ENCODE data around the gene DPM2.
A peak's percentile ranks its signal among the peaks of the same experiment; 100 is the strongest.

The DPM2 gene

DNA sequence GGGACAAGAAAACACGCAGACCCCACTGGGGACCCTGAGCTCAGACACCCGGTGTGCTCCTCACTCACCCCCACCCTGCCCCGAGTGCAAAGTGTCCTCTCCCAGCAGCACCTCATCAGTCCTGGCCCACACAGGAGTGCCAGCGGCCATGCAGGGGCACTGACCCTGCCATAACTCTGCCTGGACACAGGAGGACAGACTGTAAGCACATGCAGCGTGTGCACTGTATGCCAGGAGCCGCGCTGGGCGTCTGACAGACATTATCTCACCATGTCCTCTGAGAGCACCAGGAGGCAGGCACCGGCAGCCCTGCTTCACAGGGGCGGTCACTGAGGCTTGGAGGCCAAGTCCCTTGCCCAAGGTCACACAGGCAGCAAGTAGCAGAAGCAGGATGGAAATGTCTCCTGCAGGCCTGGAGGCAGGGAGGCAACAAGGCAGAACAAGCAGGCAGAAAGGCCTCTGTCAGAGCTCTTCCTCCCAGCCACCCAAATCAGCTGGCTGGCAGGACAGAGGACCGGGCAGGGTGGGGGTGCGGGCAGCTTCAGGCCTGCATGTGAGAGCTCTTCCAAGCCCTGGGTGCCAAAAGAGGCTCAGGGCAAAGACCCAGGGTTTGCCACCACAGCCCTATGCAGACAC lies 34.7 kb upstream of the DPM2 start:
- DNase-seq = peak; percentile 66

DNA sequence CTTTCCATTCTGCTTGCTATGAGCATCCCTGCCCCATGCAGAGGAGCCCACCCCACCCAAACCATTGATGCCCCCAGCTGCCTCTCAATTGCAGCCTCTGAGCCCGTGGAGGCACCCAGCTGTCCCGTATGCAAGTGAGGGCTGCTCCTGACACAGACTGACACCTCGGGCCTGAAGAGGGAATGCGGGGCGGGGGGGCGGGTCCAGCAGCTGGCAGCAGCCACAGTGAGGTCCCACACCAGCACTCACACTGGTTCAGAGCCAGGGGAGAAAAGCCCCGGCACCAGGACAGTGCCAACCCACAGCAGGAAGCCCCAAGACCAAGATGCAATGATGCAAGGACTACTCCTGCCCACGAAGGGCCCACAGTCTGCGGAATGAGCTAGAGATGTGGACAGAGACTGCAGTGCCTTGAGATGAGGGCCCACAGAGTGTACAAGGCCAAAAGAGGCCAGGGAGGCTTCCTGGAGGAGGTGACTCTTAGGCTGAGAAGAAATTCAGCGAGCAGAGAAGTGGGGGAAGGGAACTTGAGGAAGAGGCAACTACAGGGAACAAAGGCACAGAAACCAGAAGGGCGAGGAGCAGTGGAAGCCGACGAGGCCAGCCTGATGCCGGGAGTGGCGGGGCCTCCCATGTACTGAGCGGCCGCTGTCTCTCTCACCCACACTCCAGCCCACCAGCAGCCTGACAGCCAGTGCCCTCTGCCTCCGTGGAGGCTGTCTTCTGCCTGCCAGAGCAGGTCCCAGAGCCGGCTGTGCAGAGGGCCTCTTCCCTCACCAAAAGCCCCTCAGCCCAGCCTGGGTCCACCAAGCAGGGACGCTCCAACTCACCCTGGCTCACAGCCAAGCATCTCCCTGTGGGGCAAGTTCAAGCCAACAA lies 33.9 kb upstream of the DPM2 start:
- peak; percentile 72 for DNase-seq

DNA sequence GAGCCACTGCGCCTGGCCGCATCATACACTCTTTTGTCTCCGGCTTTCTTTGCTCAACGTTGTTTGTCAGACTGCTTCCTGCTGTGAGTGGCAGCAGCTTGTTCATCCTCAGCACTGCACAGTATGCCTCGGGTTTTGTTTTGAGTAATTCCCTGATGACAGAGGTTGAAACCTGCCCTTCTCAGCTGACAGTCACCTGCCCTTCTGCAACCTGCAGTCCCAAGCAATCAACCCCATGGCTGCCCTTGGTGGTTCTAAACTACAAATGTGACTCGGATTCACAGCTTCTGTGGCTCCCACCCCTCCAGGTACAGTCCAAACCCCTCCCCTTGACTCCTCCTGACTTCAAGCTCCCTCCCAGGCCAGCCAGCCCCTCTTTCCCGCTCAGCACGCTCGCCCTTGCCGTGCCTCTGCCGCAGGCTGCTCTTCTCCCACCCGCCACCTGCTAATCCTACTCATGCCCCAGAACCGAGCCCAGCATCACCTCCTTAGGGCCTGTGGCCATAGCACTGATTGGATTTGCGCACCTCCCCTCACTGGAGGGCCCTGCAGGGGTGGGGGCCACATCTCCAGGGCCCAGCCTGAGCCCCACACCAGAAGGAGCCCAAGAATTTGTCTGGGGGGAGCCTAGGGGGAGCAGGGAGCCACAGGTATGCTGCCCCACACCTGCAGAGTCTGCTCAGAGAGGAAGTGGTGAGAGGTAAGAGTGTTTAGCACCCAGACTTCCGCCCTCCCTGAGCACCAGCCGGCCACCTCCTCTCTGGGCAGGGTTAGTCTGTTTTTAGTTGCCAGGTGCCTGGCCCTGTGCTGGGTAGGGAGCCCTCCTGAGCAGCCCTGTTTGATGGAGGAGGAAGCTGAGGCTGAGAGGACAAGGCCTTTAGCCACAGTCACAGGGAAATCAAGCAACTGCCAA lies 33.0 kb upstream of the DPM2 start:
- peak; percentile 97 for DNase-seq

DNA sequence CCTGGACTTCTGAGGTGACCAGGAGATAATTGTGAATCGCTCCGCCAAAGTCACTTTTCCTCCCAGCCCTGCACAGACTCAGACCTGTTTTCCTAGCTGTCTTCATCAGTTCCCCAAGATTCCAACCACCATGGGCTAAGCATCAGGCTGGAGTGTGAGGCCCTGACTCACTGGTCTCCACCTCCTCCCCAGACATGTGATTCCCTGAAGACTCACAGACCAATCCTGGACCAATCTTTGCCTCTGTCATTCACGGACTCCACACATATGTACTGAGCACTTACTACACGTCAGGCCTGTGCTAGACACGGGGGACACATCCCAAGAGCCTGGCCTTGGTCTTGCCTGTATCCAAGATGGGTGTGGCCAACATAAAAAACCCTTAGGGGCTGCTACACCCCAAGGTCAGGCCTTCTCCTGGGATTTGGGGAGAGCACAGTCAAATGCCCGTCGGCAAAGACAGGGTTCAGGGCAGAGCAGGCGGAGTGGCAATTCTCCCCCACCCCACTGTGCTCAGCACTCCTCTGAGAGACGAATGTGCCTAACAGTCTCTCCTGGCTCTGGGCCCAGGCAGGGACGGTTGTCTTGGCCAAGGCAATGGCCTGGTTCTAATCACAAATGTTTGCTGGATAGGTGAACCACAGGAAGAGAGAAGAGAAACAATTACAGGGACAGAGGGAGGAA lies 31.2 kb upstream of the DPM2 start:
- no peak for DNase-seq

DNA sequence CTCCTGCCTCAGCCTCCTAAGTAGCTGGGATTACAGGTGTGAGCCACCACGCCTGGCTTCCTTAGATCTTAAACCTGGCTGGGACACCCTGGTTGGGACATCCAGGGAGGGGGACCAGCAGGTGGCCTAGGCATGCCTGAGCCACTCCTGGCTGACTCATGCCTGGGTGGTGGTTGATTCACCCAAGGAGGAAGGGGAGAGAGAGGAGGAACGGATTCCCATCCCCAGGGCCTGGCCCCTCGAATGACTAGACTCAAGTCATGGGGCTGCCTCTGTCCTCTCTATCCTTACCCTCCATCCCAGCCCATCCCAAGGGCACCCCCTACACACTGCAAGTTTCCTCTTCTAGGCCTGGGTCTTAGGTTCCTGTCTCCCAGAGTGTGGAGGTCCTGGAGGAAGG lies 30.4 kb upstream of the DPM2 start:
- peak; percentile 86 for DNase-seq

DNA sequence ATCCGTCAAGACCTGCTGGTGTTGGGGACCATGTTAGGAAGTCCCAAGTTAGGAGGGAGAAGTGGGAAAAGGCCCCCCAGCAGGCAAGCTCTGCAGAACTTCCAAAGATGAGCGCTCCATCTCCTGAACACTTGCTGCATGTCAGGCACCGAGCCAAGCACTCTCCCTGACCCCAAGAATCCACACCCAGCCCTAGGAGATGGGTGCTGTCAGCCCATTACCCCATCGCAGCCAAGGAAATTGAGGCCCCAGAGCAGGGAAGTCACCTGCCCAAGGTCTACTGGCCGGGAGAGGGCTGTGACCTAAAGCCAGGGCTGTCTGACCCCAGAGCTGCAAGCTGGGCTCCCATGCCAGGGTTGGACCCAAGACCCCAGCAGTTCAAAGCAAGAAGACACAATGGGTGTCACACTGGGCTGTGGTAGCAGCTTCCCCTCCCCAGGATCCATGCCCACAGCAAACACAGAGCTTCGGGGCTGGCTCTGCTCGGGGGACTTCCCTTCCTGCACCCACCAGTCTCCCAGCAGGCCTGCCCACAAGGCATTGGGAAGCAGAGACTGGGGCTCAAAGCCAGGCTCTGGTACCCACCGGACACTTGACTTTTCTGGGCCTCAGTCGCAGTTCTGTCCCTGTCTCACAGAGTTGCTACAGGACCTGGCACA lies 29.6 kb upstream of the DPM2 start:
- DNase-seq = no peak

DNA sequence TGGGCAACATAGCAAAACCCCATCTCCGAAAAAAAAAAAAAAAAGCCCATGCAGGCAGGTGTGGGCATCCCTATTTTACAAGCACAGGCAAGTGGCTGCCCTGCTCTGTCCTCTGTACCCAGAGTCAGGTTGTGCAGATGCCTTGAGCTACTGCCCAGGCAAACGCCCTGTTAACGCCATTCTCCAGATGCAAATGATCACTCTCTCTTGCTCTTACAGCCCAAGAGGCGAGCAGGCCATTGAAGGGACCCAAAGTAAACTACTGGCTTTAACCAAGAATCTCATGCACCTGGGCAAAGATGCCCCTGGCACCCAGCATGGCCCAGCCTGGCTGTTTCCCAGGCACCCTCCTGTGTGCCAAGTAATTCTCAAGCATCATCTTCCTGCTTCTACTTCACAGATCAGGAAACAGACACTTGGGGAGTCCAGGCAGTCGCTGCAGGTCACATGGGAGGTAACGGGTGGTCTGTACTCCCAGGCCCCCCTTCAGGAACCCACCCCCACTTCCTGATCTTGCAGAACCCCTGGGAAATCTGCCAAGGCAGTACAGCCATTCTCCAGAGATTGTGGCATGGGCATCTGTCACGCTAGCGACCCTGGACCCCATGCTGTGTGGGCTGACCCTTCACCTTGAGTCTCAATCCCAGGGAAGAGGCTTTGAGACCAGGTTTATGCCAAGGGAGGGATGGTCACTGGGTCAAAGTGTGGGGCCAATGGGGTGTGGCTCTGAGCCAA lies 28.9 kb upstream of the DPM2 start:
- DNase-seq = peak; percentile 46

DNA sequence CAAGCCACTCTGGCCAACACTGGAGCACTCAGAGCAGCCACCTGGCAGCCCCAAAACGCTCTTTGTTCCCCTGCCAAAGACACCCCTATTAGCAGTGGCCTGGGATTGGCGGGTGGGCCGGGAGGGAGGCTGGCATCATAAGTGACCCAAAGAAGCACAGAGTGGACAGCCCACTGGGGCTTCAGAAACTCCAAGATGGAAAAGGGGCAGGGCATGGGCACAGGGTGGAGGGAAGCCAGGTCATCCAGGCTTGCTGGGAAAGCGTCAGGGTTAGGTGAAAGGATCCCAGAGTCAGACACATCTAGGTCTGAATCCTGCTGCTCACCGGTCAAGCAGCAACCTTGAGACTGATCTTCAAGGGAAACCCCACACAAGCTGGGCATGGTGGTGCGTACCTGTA lies 28.3 kb upstream of the DPM2 start:
- no peak for DNase-seq

DNA sequence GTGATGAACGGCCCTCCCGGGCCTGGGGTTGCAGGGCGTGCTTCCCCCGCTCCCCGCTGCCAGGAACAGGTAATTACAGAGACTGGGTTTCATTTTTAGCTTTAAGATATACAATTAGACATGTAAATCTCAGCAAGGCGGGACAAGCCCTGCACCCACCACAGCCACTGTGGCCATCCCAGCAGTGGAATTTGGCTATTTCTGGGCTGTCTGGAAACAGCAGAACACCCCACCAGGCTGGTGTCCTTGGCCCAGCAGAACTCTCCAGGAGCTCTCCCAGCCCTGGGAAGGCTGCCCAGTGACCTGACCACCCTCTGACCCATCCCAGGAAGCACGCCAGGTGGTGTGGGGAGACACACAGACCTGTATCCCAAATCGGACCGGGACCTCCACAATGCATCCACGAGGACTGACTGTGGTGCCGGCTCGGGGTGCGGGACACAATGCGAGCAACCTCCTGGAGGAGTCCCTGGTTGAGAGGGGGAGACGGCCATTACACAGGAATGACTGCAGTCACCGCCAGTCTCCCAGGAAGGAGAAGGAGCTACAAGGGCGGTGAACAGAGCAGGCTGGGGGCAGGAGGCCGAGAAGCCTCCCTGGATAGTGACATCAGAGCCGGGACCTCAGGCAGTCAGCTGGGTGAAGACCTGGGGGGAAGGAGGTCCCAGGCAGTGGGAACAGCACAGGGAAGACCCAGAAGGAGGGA lies 25.9 kb upstream of the DPM2 start:
- DNase-seq = no peak

DNA sequence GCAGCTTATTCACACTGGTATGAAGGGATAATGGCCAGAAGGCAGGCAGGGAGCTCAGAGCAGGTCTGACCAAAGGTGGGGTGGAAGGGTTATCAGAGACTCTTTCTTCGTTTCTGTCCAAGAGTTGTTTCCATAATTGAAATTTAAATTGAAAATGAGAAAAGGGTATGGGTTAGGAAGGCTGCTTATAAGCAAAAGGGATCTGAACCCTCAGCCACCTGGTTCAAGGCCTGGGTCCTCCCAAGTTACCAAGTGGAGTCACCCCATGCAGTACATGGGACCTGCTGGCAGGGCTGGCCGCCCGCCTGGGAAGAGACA lies 25.3 kb upstream of the DPM2 start:
- no peak for DNase-seq

DNA sequence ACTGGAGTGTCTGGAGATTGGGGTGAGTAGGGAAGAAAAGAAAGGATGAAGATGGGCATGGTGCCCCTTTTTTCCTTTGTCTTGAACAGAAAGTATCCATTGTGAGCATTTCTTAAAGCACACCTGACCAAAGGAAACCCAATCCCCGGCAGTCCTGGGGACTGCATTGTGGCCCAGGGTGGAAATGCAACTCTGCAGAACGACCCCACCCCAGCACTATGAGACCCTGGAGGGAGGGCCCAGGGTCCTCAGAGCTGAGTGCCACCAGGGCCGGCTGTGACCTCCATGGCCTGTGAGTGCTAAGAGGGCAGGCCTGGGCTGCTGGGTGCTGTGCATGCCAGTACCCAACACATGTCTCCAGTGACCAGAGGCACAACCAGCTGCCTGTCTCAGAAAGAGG lies 24.6 kb upstream of the DPM2 start:
- DNase-seq = no peak

DNA sequence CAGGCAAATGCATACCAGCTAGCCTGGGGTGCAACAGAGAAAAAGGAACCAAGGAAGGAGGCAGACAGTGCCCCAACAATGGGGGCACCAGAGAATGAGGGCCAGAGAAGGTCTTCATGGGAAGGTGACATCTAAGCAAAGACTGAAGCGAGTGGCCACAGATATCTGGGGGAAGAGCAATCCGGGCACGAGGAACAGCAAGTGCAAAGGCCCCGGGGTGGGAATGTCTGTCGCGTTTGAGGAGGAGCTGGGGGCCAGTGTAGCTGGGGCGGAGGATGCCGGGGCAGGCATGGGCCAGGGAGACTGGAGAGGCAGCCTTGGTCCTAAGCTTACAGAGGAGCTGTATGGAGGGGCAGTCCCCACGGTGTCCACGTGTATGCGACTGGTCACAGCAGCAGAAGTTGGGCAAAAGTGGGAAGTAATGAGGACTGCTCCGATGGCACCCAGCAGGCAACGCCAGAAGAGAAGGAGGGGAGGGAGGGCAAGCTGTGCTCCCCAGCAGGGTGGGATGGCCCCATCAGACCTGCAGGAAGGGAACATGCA lies 24.0 kb upstream of the DPM2 start:
- no peak for DNase-seq

DNA sequence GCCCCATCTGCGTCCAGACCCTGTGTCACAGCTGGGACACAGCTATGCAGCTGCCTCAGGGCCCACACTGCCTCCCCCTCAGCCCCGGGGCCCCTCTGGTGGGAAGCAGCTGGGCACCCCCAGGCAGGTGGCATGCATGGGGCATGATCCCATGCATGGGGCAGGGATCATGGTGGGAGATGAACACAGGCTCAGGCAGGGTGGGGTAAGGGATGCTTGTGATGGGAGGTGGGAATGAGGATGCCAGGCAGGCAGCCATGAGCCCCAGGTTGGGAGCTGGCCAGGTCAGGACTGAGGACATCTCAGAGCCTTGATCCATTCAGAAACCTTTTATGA lies 23.5 kb upstream of the DPM2 start:
- no peak for DNase-seq

DNA sequence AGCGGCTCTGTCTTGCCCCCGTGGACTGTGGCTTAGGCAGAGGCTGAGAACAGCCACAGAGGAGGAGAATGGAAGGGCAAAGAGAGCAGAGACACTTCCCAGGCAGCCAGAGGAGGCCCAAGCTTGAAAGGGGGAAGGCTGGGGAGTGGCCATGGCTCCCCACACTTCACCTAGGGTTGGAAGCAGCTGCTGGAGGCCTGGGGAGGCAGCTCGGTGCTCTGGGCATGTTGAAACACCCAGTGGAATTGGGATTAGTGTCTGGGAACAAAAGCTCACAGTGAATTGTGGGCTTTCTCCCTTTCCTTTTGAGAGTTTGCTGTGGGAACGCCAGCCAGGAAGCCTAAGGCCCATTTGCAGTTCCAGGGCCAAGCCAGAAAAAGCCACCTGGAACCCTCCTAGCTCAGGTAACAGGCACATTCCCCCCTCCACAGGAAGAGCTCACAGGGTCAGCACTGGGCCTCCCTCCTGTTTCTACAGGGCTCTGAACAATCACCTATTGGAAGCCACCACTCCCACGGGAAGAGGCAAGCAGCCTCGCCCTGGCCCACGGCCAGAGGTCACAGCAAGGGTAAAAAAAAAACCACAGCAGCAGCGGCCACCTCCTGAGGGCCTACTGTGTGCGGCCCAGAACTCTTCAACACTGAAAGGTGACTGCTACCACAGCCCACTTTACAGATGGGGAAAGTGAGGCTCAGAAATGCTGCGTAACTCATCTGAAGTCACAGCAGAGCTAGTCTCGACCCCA lies 22.9 kb upstream of the DPM2 start:
- peak; percentile 50 for DNase-seq

DNA sequence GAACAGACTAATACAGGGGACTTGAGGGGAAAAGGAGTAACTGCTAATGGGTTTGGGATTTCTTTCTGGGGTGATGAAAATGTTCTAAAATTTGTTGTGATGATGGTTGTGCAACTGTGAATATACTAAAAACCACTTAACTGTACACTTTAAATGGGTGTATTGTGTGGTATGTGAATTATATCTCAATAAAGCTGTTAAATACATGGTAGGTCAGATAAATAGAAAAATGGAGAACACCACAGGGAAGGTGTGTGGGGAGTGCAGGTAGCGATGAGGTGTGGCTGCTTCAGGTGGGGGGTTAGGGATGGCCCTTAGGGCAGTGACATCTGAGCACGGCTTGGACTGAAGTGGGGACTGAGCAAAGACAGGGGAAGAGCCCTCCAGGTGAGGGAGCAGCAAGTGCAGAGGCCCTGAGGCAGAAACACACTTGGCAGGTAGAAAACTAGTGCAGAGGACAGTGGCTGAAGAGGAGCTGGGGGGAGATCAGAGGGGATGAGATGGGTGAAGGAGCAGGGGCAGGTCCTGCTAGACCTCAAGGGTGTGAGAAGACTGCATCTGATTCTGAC lies 22.3 kb upstream of the DPM2 start:
- DNase-seq = no peak

DNA sequence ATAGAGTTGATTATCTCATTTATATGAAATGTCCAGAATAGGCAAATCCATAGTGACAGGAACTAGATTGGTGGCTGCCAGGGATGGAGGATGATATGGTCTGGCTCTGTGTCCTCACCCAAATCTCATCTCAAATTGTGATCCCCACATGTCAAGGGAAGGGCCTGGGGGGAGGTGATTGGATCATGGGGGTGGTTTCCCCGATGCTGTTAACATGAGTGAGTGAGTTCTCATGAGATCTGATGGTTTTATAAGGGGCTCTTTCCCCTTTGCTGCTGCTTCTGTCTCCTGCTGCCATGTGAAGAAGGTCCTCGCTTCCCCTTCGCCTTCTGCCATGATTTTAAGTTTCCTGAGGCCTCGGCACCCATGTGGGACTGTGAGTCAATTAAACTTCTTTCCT lies 21.7 kb upstream of the DPM2 start:
- DNase-seq = no peak

DNA sequence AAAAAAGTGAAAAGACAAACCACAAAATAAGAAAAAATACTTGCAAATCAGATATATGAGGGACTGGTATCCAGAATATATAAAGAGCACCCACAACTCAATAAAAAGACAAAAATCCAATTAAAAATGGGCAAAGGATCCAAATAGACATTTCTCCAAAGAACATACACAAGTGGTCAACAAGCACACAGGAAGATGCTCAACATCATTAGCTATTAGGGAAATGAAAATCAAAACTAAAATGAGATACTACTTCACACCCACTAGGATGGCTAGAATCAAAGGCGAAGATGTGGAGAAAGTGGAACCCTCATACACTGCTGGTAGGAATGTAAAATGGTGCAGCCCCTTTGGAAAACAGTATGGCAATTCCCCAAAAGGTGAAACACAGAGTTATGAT lies 21.1 kb upstream of the DPM2 start:
- no peak for DNase-seq

DNA sequence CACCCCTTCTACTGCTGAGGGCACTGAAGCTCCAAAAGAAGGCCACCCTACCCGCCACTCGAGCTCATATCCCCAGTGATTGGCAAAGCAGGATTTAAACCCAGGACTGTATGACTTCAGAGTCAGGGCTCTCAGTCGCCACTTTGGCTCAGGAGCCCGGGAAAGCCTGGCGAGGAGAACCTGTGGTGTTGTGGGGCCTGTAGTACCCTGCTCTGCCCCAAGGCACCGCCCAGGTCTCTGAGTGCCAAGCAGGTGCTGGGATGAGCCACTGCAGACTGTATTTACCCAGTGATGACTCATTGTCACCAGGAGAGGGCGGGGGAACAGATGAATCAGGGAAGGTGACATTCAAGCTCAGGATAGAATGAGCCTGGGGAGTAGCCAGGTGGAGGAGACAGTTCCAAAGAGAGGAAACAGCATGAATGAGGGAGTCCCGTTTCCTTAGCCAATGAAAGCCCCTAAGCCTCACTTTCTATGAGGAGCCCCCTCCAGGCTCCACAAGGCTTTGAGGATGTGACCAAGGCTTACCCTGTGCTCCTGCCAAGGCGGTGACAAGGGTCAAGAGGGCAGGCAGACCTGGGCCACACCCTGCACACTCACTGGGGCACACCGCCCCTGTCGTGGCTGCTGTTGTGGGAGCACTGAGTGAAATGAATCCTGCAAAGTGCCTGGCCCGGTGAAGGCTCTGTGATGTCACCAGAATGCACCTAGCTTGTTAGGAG lies 17.8 kb upstream of the DPM2 start:
- peak; percentile 99 for DNase-seq

DNA sequence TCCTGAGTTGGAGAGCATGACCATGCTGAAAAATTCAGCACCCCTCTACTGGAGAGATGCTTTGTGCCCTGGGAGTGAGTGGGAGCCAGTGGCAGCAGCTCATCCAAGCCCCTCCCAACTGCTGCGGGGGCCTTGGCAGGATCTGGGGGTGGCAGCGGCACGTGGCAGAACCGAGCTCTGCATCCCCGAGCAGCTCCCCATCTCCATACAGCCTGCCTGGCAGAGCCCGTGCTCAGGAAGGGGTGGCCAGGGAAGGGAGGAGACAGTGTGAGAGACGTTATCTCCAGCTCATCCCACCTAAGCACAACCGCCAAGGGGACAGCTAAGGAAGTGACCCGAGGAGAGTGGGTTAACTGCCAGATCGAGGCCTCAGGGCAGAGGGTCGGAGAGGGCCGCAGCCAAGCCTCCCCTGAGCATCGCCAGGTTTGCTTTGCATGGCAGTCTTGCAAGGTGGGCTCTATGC lies 17.2 kb upstream of the DPM2 start:
- peak; percentile 59 for DNase-seq

All from DMS53 (cell line).